ENCODE results near the gene GSTM5.
"Not testable (repeated sequence)": the region's sequence is repeated elsewhere in the genome, so short reads cannot be mapped to it uniquely, and the experiment has no call there.

GSTM5 gene

GRCh38 chr1:109740615-109741373 is 28.7 kb downstream of the GSTM5 start, which contains the start of gene GSTM3:
Gene GSTM3, minus strand, starts transcription at chr1:109741038. Its CDS starts 751 bp downstream, at chr1:109740287.
- DNase-seq (ENCODE audit: extremely low spot score): no peak
- ChIA-PET POLR2A (no interaction called here), CTCF (no interaction called here)
- no peak for TF ChIP-seq CTCF (IDR thresholded peaks at IDR 0.05; ENCODE audit: control extremely low read depth, extremely low read depth, low read depth, missing control alignments)

DNA sequence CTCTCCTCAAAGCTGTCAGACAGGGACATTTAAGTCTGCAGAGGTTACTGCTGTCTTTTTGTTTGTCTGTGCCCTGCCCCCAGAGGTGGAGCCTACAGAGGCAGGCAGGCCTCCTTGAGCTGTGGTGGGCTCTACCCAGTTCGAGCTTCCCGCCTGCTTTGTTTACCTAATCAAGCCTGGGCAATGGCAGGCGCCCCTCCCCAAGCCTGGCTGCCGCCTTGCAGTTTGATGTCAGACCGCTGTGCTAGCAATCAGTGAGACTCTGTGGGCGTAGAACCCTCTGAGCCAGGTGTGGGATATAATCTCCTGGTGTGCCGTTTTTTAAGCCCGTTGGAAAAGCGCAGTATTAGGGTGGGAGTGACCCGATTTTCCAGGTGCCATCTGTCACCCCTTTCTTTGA is 36.3 kb downstream of the GSTM5 start:
- not testable (repeated sequence) for DNase-seq (ENCODE audit: extremely low spot score)
- CTCF ChIA-PET: interaction anchor here (1.0 to 2.5 kb wide), 3 partner anchors 26 to 236 kb away, joined by 3 to 8 read pairs (median 5); partner anchors contain the start of gene AHCYL1

DNA sequence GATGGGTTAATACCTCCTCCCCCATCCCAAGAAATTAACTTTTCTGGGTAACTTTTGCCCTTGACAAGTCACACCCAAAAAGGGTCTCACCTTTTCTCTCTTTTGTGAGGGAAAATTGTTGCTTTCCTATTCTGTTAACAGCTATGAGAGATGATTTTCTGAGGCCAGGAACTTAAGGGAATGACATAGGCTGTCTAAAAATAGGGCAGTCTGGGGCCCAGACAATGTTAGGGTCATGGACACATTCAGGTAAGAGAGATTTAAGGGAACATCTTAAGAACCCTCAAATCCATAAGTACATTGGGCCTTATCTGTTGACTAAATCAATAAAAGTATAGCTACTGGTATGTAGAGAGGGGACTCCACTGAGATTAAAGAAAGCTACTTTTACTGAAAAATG is 37.2 kb downstream of the GSTM5 start:
- ChIA-PET CTCF (interaction anchor here (0.8 to 2.5 kb wide), 6 partner anchors 9 to 108 kb away, joined by 3 to 8 read pairs (median 3); no protein-coding TSS in a partner anchor), POLR2A (no interaction called here)
- no peak for TF ChIP-seq CTCF (IDR thresholded peaks at IDR 0.05; ENCODE audit: control extremely low read depth, extremely low read depth, low read depth, missing control alignments)
- no peak for DNase-seq (ENCODE audit: extremely low spot score)

More for the DNA sequence above, 36.3 kb downstream of the GSTM5 start:
- POLR2A ChIA-PET: not testable (repeated sequence)

DNA sequence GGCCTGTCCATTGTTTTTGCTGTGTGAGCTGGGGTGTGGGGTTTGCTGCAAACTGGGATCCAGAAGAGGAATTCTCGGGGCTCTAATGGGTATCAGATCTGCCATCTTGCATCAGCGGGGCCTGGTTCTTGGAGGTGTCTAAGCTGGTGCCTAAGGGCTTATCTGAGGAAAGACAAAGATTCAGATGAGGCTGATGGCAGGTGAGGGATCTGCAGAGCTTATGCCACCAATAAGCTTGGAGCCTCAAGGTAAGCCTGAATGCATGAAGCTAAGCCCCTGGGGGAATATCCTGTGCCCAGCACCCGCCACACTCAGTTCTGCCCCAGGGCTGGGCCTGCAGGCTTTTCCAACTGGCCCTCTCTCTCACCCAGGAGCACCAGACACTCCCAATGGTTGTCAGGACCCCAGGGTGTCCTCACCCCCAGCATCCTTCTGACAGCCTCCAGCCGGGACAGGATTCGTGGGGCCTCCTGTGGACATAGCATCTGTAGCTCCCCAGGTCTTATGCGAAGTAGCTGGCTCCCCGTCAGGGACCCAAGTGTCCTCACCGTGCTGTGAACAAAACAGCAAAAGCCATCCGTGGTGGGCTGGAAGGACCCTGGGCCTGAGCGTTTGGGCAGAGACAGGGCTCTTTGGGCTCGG is 38.3 kb downstream of the GSTM5 start:
- POLR2A ChIA-PET: no interaction called here

GRCh38 chr1:109750920-109751319 is 38.9 kb downstream of the GSTM5 start:
- CTCF ChIA-PET: interaction anchor here (1.2 to 1.3 kb wide), 2 partner anchors 111 to 234 kb away, joined by 3 to 5 read pairs; partner anchors contain the start of gene AHCYL1
- no peak for DNase-seq (ENCODE audit: extremely low spot score)
- POLR2A ChIA-PET: no interaction called here
- TF ChIP-seq CTCF (IDR thresholded peaks at IDR 0.05; ENCODE audit: control extremely low read depth, extremely low read depth, low read depth, missing control alignments): no peak

More for the DNA sequence above, 38.3 kb downstream of the GSTM5 start:
- CTCF ChIA-PET: interaction anchor here (0.8 to 2.5 kb wide), 5 partner anchors 9 to 234 kb away, joined by 3 to 5 read pairs (median 3); partner anchors contain the start of gene AHCYL1
- no peak for DNase-seq (ENCODE audit: extremely low spot score)
- no peak for TF ChIP-seq CTCF (IDR thresholded peaks at IDR 0.05; ENCODE audit: control extremely low read depth, extremely low read depth, low read depth, missing control alignments)

DNA sequence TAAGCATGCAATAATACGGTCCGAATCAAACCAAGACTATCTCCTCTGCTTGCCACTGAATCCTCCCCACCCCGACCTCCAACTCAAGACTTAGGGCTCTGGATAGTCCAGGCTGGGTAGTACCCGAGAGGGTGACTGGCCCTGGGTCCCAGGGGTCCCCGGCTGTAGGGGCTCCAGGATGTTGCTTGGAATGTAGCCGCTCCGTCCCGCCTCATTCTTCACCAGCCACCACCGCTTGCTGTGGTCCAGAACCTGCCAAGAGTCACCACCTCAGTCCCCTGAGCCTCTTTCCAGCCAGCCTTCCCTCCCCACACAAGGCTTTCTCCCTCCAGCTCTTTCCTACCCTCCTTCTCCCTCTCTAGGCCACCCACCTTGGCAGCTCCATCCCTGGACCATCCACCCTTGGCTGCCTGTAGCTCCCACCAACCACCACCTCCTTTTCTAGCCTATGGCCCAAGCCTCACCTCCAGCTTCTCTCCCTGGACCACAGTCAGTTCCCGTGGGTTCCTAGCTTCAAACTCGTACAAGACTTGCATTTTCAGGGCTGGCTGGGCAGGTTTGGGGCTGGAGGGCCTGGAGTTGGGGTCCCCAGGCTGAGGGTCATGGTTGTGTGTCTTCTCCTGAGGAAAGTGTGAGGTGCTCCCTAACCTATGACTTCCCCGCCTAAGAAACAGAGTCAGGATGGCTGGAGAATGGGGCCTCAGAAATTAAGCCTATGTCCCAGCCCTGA is 39.6 kb downstream of the GSTM5 start:
- TF ChIP-seq CTCF (IDR thresholded peaks at IDR 0.05; ENCODE audit: control extremely low read depth, extremely low read depth, low read depth, missing control alignments): no peak
- ChIA-PET POLR2A (no interaction called here), CTCF (interaction anchor here (1.2 to 1.6 kb wide), 2 partner anchors 219 to 233 kb away, joined by 4 read pairs; partner anchors contain the start of gene AHCYL1)
- DNase-seq (ENCODE audit: extremely low spot score): no peak

Measured in GM10248 (cell line).